Activated naive CD8-positive, alpha-beta T cell treated with anti-CD3 and anti-CD28 coated beads, Interleukin-2, amount 10 ng/mL, durations not matched to agents 7 days and 5 days (primary cell): ENCODE results near the gene ALG3. TPM values are rescaled to one million over a fixed set of nuclear protein-coding genes. Genes with fewer than 3 reads are reported as not detected.

Source experiments
- ATAC-seq: fragments of 150-1000 bp; cut with Tn5 transposase; one replicate; pipeline ENCODE4 v1.10.0; 2021; ENCODE audit warnings: low read depth, moderate library complexity
- POLR2A ChIA-PET: fragments of 350-600 bp; sonication (Branson Sonifier 250); formaldehyde crosslinking; loops from one replicate; lab custom pipeline; 2021; ENCODE audit warnings: antibody characterized with exemption; lab: Charles Lee
- DNase-seq: peaks from one replicate; pipeline ENCODE4 v3.0.0; 2021
- H3K27ac Mint-ChIP-seq: one replicate; pipeline ENCODE4 v1.8.0; 2022; ENCODE audit warnings: mild to moderate bottlenecking, mixed read lengths
- H3K27me3 Mint-ChIP-seq: one replicate; pipeline ENCODE4 v1.8.0; 2022; ENCODE audit warnings: mild to moderate bottlenecking, moderate library complexity, mixed read lengths
- H3K36me3 Mint-ChIP-seq: one replicate; pipeline ENCODE4 v1.8.0; 2021; ENCODE audit warnings: mild to moderate bottlenecking, mixed read lengths
- H3K4me1 Mint-ChIP-seq: one replicate; pipeline ENCODE4 v1.8.0; 2021; ENCODE audit warnings: mixed read lengths
- H3K4me3 Mint-ChIP-seq: one replicate; pipeline ENCODE4 v1.8.0; 2022; ENCODE audit warnings: mild to moderate bottlenecking, moderate library complexity, mixed read lengths
- H3K9me3 Mint-ChIP-seq: one replicate; pipeline ENCODE4 v1.8.0; 2021; ENCODE audit warnings: mixed read lengths
- total RNA-seq, 2 experiments: library from RNA; stranded (reverse); gene quantifications; one replicate each; pipeline ENCODE4 v1.2.3, GENCODE V29; 2021

ALG3 gene
- total RNA-seq, 2 experiments from 2014 or later, result 38.8 to 38.9 TPM

- ATAC-seq (no peak), DNase-seq (no peak)
- POLR2A ChIA-PET, result no interaction called here
- H3K4me1 Mint-ChIP-seq, result peaks cover 2% of the 10 kb centered on the region
- no peaks in the 10 kb centered on the region for H3K36me3 Mint-ChIP-seq
- H3K27me3 Mint-ChIP-seq, result peaks cover 17% of the 10 kb centered on the region
- H3K4me3 Mint-ChIP-seq, result no peak overlapping the region
- H3K27ac Mint-ChIP-seq, result no peak overlapping the region
- no peaks in the 10 kb centered on the region for H3K9me3 Mint-ChIP-seq
Observed at GRCh38 chr3:184236033-184236410, 12.7 kb downstream of the ALG3 start.

- Mint-ChIP-seq H3K4me3 (no peak overlapping the region), H3K4me1 (peaks cover 2% of the 10 kb centered on the region), H3K9me3 (no peaks in the 10 kb centered on the region), H3K36me3 (no peaks in the 10 kb centered on the region), H3K27ac (no peak overlapping the region), H3K27me3 (peaks cover 19% of the 10 kb centered on the region)
- ATAC-seq, result no peak
- no peak for DNase-seq
- POLR2A ChIA-PET, result no interaction called here
Observed at GRCh38 chr3:184235381-184236032, 13.3 kb downstream of the ALG3 start.

GRCh38 chr3:184234671-184235380 lies 13.9 kb downstream of the ALG3 start:
- no peak for DNase-seq
- POLR2A ChIA-PET, result no interaction called here
- H3K9me3 Mint-ChIP-seq, result no peaks in the 10 kb centered on the region
- H3K4me1 Mint-ChIP-seq, result peaks cover 2% of the 10 kb centered on the region
- peaks cover 19% of the 10 kb centered on the region for H3K27me3 Mint-ChIP-seq
- ATAC-seq, result no peak
- no peak overlapping the region for H3K4me3 Mint-ChIP-seq
- H3K36me3 Mint-ChIP-seq, result no peaks in the 10 kb centered on the region
- no peak overlapping the region for H3K27ac Mint-ChIP-seq

- Mint-ChIP-seq H3K9me3 (no peaks in the 10 kb centered on the region), H3K36me3 (no peaks in the 10 kb centered on the region), H3K27me3 (peaks cover 21% of the 10 kb centered on the region), H3K4me3 (no peak overlapping the region), H3K4me1 (peaks cover 2% of the 10 kb centered on the region), H3K27ac (no peak overlapping the region)
- POLR2A ChIA-PET, result no interaction called here
- DNase-seq (no peak), ATAC-seq (no peak)
Observed at GRCh38 chr3:184234224-184234623, 14.5 kb downstream of the ALG3 start.

DNA sequence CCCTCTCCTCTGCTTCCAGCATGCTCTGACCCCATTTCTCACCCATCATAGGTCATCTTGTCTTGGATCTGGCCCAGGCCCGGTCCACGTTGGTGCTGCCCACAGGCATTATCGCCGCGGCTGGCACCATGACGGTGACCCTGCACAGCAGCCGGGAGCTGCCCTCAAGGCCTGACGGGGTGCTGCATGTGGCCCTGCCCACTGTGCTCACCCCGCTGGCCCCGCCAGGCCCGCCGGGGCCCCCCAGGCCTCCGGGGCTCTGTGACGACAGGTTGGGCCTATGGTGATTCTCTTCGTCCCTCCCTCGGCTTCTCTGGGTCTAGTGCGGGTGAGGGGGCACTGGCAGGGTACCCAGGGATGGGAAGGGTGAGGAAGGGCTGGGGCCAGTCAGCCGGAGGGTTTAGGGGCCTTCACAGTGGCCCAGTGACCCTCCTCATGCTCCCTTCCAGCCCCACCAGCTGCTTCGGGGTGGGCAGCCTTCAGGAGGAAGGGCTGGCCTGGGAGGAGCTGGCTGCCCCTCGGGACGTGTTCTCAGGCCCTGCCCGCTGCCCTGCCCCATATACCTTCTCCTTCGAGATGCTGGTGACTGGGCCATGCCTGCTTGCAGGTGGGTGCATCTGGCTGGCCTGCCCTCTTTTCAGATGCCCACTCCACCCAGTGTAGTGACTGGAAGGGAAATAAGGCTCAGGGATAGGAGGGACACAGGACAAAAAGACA lies 15.5 kb downstream of the ALG3 start:
- POLR2A ChIA-PET, result interaction anchor here (0.6 kb wide), 1 partner anchor 82 kb away, joined by 5 read pairs; no protein-coding TSS in a partner anchor
- H3K4me3 Mint-ChIP-seq, result no peak overlapping the region

GRCh38 chr3:184231671-184232070 lies 17.1 kb downstream of the ALG3 start:
- no peak for ATAC-seq

More for the DNA sequence above, 15.5 kb downstream of the ALG3 start:
- Mint-ChIP-seq H3K27ac (no peak overlapping the region), H3K36me3 (no peaks in the 10 kb centered on the region), H3K4me1 (peaks cover 4% of the 10 kb centered on the region), H3K27me3 (peaks cover 30% of the 10 kb centered on the region), H3K9me3 (no peaks in the 10 kb centered on the region)
- ATAC-seq (no peak), DNase-seq (no peak)

DNA sequence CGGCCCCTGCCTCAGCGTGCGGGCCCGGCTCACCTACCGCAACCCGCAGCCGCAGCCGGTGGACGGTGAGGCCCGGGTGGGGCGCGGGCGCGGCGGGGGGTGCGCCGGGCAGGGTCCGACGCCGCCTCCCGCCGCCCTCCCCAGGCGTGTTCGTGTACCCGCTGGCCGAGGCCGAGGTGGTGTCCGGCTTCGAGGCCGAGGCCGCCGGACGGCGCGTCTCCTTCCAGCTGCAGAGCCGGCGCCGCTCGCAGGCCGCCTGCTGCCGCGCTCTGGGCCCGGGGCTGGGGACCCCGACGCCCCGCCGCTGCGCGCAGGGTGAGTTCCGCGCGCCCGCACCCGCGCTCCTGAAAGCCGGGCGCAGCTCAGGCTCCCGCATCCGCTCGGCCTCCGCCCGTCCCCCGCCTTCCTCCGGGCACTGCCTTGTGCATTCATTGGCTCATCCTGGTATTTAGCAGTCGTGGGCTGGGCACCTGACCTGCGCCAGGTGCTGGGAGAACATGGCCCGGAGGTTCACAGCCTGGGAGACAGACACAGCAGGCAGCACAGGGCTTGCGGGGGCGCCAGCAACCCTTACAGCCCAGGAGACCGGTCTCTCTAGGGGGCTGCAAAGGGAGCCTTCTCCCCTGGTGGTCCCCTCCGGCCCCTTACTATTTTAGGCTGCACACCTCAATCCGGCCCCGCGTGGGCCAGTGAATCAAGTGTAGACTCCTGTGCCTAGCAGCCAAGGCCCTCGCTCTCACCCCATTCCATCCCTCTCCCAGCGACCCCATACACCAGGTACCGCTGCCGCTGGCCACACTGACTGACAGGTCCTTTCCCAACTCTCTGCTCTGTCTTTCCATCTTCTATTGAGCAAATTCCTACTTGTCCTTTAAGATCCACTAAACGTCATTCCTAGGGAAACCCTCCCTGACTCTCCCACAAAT lies 17.9 kb downstream of the ALG3 start:
- peaks cover 48% of the 10 kb centered on the region for H3K27me3 Mint-ChIP-seq
- no peaks in the 10 kb centered on the region for H3K36me3 Mint-ChIP-seq
- no peak for DNase-seq
- POLR2A ChIA-PET, result no interaction called here
- peak overlapping the region; percentile 65 for H3K4me3 Mint-ChIP-seq
- no peak overlapping the region for H3K27ac Mint-ChIP-seq
- H3K4me1 Mint-ChIP-seq, result peaks cover 2% of the 10 kb centered on the region
- no peak for ATAC-seq
- no peaks in the 10 kb centered on the region for H3K9me3 Mint-ChIP-seq

More at GRCh38 chr3:184231671-184232070, 17.1 kb downstream of the ALG3 start:
- H3K4me3 Mint-ChIP-seq, result peak overlapping the region; percentile 65
- no peak overlapping the region for H3K27ac Mint-ChIP-seq
- POLR2A ChIA-PET, result no interaction called here
- H3K27me3 Mint-ChIP-seq, result peaks cover 41% of the 10 kb centered on the region
- H3K36me3 Mint-ChIP-seq, result no peaks in the 10 kb centered on the region
- no peak for DNase-seq
- no peaks in the 10 kb centered on the region for H3K9me3 Mint-ChIP-seq
- peaks cover 2% of the 10 kb centered on the region for H3K4me1 Mint-ChIP-seq

DNA sequence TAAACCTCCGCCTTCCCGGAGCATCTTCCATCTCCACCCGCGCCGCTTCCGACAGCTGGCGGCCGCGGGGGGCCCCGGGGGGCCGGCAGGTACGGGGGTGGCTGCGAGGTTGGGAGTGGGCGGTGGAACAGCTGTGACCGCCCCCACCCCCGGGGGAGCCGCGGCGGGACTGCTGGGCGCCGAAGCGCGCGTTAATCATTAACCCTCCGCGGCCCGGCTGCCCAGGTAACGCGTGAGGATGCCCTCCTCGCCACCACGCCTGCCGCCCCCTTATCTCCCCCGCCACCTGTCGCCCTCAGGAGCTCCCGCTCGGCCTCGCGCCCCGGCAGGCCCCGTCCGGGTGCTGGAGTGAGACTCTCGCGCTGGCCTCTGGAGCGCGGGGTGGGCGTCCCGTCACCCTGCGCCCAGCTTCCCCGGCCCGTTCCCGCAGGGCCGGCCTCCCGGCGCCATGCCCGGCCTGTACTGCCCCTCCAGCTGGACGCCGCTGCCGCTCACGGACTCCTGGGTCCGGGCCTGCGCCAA lies 18.6 kb downstream of the ALG3 start:
- Mint-ChIP-seq H3K27ac (no peak overlapping the region), H3K27me3 (peaks cover 53% of the 10 kb centered on the region), H3K4me1 (peaks cover 2% of the 10 kb centered on the region), H3K36me3 (no peaks in the 10 kb centered on the region), H3K4me3 (no peak overlapping the region), H3K9me3 (no peaks in the 10 kb centered on the region)
- DNase-seq, result no peak
- POLR2A ChIA-PET, result no interaction called here
- ATAC-seq, result no peak

- peak; percentile 80 for DNase-seq
- Mint-ChIP-seq H3K4me1 (peaks cover 2% of the 10 kb centered on the region), H3K4me3 (peak within 1 kb of the TSS; percentile 66), H3K9me3 (no peaks in the 10 kb centered on the region), H3K36me3 (no peaks in the 10 kb centered on the region), H3K27ac (no peak within 1 kb of the TSS), H3K27me3 (peaks cover 54% of the 10 kb centered on the region)
- POLR2A ChIA-PET, result no interaction called here
- peak; percentile 95 for ATAC-seq
Observed at GRCh38 chr3:184229394-184230080, 19.2 kb downstream of the ALG3 start, which contains the start of gene VWA5B2. Gene VWA5B2 (plus strand): TSS chr3:184229585. CDS start chr3:184230529, 944 bp downstream.

- Mint-ChIP-seq H3K4me1 (peaks cover 2% of the 10 kb centered on the region), H3K36me3 (no peaks in the 10 kb centered on the region), H3K27me3 (peaks cover 56% of the 10 kb centered on the region), H3K4me3 (peak overlapping the region; percentile 66), H3K9me3 (no peaks in the 10 kb centered on the region), H3K27ac (no peak overlapping the region)
- ATAC-seq, result no peak
- POLR2A ChIA-PET, result interaction anchor here (1.2 kb wide), 1 partner anchor 21 kb away, joined by 3 read pairs; the partner anchor contains the start of gene EEF1AKMT4
- no peak for DNase-seq
Observed at GRCh38 chr3:184228376-184229137, 20.2 kb downstream of the ALG3 start.

DNA sequence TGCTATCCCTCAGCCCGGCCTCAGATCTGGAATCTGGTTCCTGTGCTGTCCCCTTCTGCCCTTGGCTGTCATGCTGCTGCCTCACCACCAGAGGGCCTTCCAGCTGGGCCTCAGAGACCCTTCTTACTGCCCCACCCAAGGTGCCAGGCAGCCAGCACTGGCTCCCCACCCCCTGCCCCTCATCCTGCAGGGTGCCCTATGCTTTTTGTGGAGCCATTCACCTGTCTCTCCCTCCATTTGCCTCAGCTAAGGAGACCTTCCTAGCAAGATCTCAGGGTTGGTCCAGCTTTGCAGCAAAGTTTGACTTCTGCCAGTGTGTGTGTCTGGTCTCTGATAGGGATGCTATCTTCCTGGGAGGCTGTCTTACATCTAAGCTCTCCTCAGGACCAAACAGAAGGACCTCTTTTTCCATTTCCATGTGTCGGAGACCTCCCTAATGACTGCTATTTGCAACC lies 21.3 kb downstream of the ALG3 start:
- Mint-ChIP-seq H3K4me3 (no peak overlapping the region), H3K36me3 (no peaks in the 10 kb centered on the region), H3K27ac (no peak overlapping the region), H3K9me3 (no peaks in the 10 kb centered on the region), H3K4me1 (peaks cover 2% of the 10 kb centered on the region), H3K27me3 (peaks cover 53% of the 10 kb centered on the region)
- POLR2A ChIA-PET, result interaction anchor here (1.2 kb wide), 1 partner anchor 22 kb away, joined by 3 read pairs; the partner anchor contains the start of gene EEF1AKMT4
- no peak for ATAC-seq
- peak; percentile 62 for DNase-seq
